GM23248 (cell line): ENCODE measurements around the gene PPP1R27.

Experiments
- EZH2 ChIP-seq: fragments of 200-600 bp; sonication (generic); IDR thresholded peaks from 2 replicates; pipeline ENCODE4 v1.6.1; 2018; ENCODE audit warnings: antibody characterized with exemption, mild to moderate bottlenecking; ENCODE audit not compliant: insufficient read depth, poor library complexity, severe bottlenecking
- EZH2phosphoT487 ChIP-seq: fragments of 200-600 bp; sonication (generic); IDR thresholded peaks from 2 replicates; pipeline ENCODE4 v1.6.1; 2018; ENCODE audit warnings: antibody characterized with exemption, moderate library complexity, mild to moderate bottlenecking, low read depth; ENCODE audit not compliant: insufficient read depth

GRCh38 chr17:81863123-81863675, 28.3 kb upstream of the PPP1R27 start:
- TF ChIP-seq EZH2 (no peak), EZH2phosphoT487 (no peak)
